ENCODE measurements around the gene MED12. TPM values are rescaled to one million over a fixed set of nuclear protein-coding genes. Genes with fewer than 3 reads are reported as not detected.

Gene MED12
- total and polyA plus RNA-seq, 12 donors, result 6.1 to 35.1 (median 26.5) TPM

- ATAC-seq (no peak), DNase-seq (no peak)
- peaks cover 0 to 41% (median 9%) of the 10 kb centered on the region in 9 donors for H3K4me1 ChIP-seq
- WGBS, 2 donors, result 69 to 70% methylated on average over 3 of the region's 3 CpGs
- no peak overlapping the region for H3K4me3 ChIP-seq
- no peaks in the 10 kb centered on the region for H3K9me3 ChIP-seq
- peaks cover 0 to 13% (median 0%) of the 10 kb centered on the region in 7 donors for H3K27me3 ChIP-seq
- peak overlapping the region in 1 of 10 donors; percentile 75 for H3K27ac ChIP-seq
- peaks cover 0 to 4% (median 0%) of the 10 kb centered on the region in 9 donors for H3K36me3 ChIP-seq
- TF ChIP-seq CTCF (IDR thresholded peaks at IDR 0.05), result no peak
- intact Hi-C loops (cut with DNase I), result no loop called here
Measured at GRCh38 chrX:71102292-71102691, 16.1 kb upstream of the MED12 start.

DNA sequence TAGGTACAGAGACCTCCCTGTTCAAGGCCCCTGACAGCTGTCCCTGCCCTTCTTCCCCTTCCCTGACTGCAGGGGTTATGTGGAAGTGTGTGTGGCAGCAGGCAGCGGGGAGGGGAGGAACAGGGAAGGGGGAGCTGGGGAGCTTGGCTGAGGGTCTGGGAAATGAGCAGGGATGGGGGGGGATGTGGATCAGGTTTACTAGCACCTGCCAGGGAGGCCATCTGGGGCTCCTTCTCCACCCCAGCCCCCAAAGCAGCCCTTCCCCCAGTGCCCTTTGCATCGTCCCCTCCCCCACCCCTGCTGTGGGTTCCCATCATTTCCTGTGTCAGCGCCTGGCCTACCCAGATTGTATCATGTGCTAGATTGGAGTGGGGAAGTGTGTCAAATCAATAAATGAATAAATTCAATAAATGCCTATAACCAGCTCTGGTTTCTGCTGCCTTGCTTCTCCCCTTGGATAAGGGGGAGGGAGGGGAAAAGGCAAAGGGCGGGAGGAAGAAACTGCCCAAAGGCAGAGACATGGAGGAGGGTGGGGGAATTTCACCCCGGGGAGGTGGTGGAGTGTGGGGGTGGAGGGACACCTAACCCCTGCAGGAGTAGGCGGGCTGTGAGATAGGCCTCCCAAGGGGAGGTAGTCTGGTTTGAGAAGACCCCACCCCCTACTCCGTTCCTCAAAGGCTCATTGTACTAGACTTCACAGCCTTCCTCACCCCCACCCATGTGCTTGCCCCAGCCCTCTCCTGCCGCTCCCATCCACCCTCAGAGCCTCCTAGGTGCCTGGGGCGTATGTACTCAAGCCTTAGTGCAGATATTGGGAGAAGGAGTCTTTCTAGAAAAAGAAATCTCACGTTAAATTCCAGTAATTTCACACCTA is 15.0 kb upstream of the MED12 start:
- intact Hi-C loops (cut with DNase I), result no loop called here
- no peaks in the 10 kb centered on the region for H3K9me3 ChIP-seq
- peak overlapping the region in 8 of 10 donors; percentile 20 to 75 (median 44) for H3K27ac ChIP-seq
- peaks cover 0 to 4% (median 0%) of the 10 kb centered on the region in 9 donors for H3K36me3 ChIP-seq
- H3K27me3 ChIP-seq, result peaks cover 0 to 5% (median 0%) of the 10 kb centered on the region in 7 donors
- H3K4me3 ChIP-seq, result peak overlapping the region in 2 of 10 donors; percentile 9 to 22
- no peak for TF ChIP-seq CTCF (IDR thresholded peaks at IDR 0.05)
- 35 to 42% methylated on average over 8 of the region's 10 CpGs for WGBS, 2 donors
- ATAC-seq (peak in 4 of 8 donors; percentile 18 to 50 (median 44)), DNase-seq (peak in 1 of 2 donors; percentile 22)
- peaks cover 0 to 42% (median 0%) of the 10 kb centered on the region in 9 donors for H3K4me1 ChIP-seq

GRCh38 chrX:71105628-71106027 is 12.8 kb upstream of the MED12 start:
- peaks cover 0 to 44% (median 0%) of the 10 kb centered on the region in 9 donors for H3K4me1 ChIP-seq
- no peaks in the 10 kb centered on the region for H3K9me3 ChIP-seq
- no peak for DNase-seq
- no peak for TF ChIP-seq CTCF (IDR thresholded peaks at IDR 0.05)
- H3K27me3 ChIP-seq, result no peaks in the 10 kb centered on the region
- H3K36me3 ChIP-seq, result peaks cover 0 to 4% (median 0%) of the 10 kb centered on the region in 9 donors
- intact Hi-C loops (cut with DNase I), result no loop called here
- H3K27ac ChIP-seq, result no peak overlapping the region
- 90 to 97% methylated on average over 3 of the region's 3 CpGs for WGBS, 2 donors
- H3K4me3 ChIP-seq, result no peak overlapping the region
- no peak for ATAC-seq

- Histone ChIP-seq H3K4me1 (peaks cover 0 to 44% (median 0%) of the 10 kb centered on the region in 9 donors), H3K36me3 (no peaks in the 10 kb centered on the region), H3K4me3 (no peak within 1 kb of the TSS), H3K27ac (no peak within 1 kb of the TSS), H3K9me3 (no peaks in the 10 kb centered on the region), H3K27me3 (peaks cover 0 to 5% (median 0%) of the 10 kb centered on the region in 7 donors)
- intact Hi-C loops (cut with DNase I), result no loop called here
- ATAC-seq (no peak), DNase-seq (no peak)
- TF ChIP-seq CTCF (IDR thresholded peaks at IDR 0.05), result no peak
- WGBS, 2 donors, result 93 to 100% methylated on average over 1 of the region's 1 CpG
Measured at GRCh38 chrX:71106427-71106826, 12.0 kb upstream of the MED12 start, which contains the start of gene CXorf65. CXorf65 (minus strand) TSS chrX:71106740; CDS start chrX:71106556, 184 bp downstream.

Measured in heart right ventricle (tissue), 16 donors.